Stomach smooth muscle (tissue), 2 donors: ENCODE data around the gene ASIP.

Experiments
- H3K27ac ChIP-seq: one replicate; pipeline ENCODE4 v1.7.0; 2013; ENCODE audit warnings: mild to moderate bottlenecking, low read length, inconsistent platforms
- H3K27me3 ChIP-seq, 2 donors: one replicate each; pipeline ENCODE4 v1.7.0; 2013; ENCODE audit warnings: low read length in 2 of 2; ENCODE audit not compliant: insufficient read depth in 2 of 2, control insufficient read depth in 1 of 2
- H3K36me3 ChIP-seq, 2 donors: one replicate each; pipeline ENCODE4 v1.7.0; 2013; ENCODE audit warnings: low read length in 2 of 2; ENCODE audit not compliant: control insufficient read depth in 2 of 2, insufficient read depth in 2 of 2
- H3K4me1 ChIP-seq: one replicate; pipeline ENCODE4 v1.7.0; 2013; ENCODE audit warnings: low read length; ENCODE audit not compliant: control insufficient read depth, insufficient read depth
- H3K4me3 ChIP-seq, 2 donors: one replicate each; pipeline ENCODE4 v1.7.0; 2013; ENCODE audit warnings: low read length in 2 of 2
- H3K9ac ChIP-seq, 2 donors: one replicate each; pipeline ENCODE4 v1.7.0; 2013; ENCODE audit warnings: low read length in 2 of 2, mild to moderate bottlenecking in 1 of 2
- H3K9me3 ChIP-seq, 2 donors: one replicate each; pipeline ENCODE4 v1.7.0; 2013; ENCODE audit warnings: low read length in 2 of 2; ENCODE audit not compliant: control insufficient read depth in 2 of 2
- donor health status: healthy.
- donor health status: Pancreatic carcinoma.

The ASIP gene

GRCh38 chr20:34311118-34312023, 70.1 kb downstream of the ASIP start:
- Histone ChIP-seq H3K27ac (no peak overlapping the region), H3K9me3 (no peaks in the 10 kb centered on the region), H3K36me3 (no peaks in the 10 kb centered on the region), H3K4me1 (peaks cover 10% of the 10 kb centered on the region), H3K9ac (peak overlapping the region in 1 of 2 donors; percentile 21), H3K4me3 (peak overlapping the region in 1 of 2 donors; percentile 29), H3K27me3 (peaks cover 5 to 12% of the 10 kb centered on the region in 2 donors)

GRCh38 chr20:34312024-34312460, 70.8 kb downstream of the ASIP start:
- Histone ChIP-seq H3K4me3 (peak overlapping the region in 1 of 2 donors; percentile 40), H3K27ac (no peak overlapping the region), H3K36me3 (no peaks in the 10 kb centered on the region), H3K4me1 (peaks cover 10% of the 10 kb centered on the region), H3K9ac (peak overlapping the region in 1 of 2 donors; percentile 5), H3K27me3 (peaks cover 5 to 12% of the 10 kb centered on the region in 2 donors), H3K9me3 (no peaks in the 10 kb centered on the region)

- no peak overlapping the region for H3K27ac ChIP-seq
- H3K4me3 ChIP-seq = peak overlapping the region; percentile 19 to 40
- peaks cover 5 to 12% of the 10 kb centered on the region in 2 donors for H3K27me3 ChIP-seq
- no peaks in the 10 kb centered on the region for H3K36me3 ChIP-seq
- no peaks in the 10 kb centered on the region for H3K9me3 ChIP-seq
- H3K9ac ChIP-seq = no peak overlapping the region
- peaks cover 10% of the 10 kb centered on the region for H3K4me1 ChIP-seq
Measured at GRCh38 chr20:34312544-34313217, 71.5 kb downstream of the ASIP start.

GRCh38 chr20:34315236-34315635, 74.0 kb downstream of the ASIP start:
- peaks cover 10% of the 10 kb centered on the region for H3K4me1 ChIP-seq
- no peak overlapping the region for H3K4me3 ChIP-seq
- no peak overlapping the region for H3K9ac ChIP-seq
- peaks cover 5 to 12% of the 10 kb centered on the region in 2 donors for H3K27me3 ChIP-seq
- H3K27ac ChIP-seq = no peak overlapping the region
- no peaks in the 10 kb centered on the region for H3K9me3 ChIP-seq
- no peaks in the 10 kb centered on the region for H3K36me3 ChIP-seq

- Histone ChIP-seq H3K4me3 (no peak overlapping the region), H3K36me3 (no peaks in the 10 kb centered on the region), H3K9ac (no peak overlapping the region), H3K27ac (no peak overlapping the region), H3K27me3 (peaks cover 3 to 12% of the 10 kb centered on the region in 2 donors), H3K4me1 (peaks cover 10% of the 10 kb centered on the region), H3K9me3 (no peaks in the 10 kb centered on the region)
Measured at GRCh38 chr20:34316196-34316814, 75.1 kb downstream of the ASIP start.
